ENCODE measurements around the gene TSPAN1. TPM values are rescaled to one million over a fixed set of nuclear protein-coding genes. Genes with fewer than 3 reads are reported as not detected.
"Not testable (repeated sequence)": the region's sequence is repeated elsewhere in the genome, so short reads cannot be mapped to it uniquely, and the experiment has no call there.

Gene TSPAN1
- polyA plus RNA-seq, 3 donors: 75.4 to 94.9 (median 81.0) TPM

- DNase-seq (ENCODE audit: low read depth in 3 of 3, low spot score in 2 of 3): no peak
Measured at GRCh38 chr1:46211051-46211450, 36.2 kb downstream of the TSPAN1 start.

GRCh38 chr1:46215504-46215903, 40.6 kb downstream of the TSPAN1 start:
- DNase-seq (ENCODE audit: low read depth in 3 of 3, low spot score in 2 of 3): no peak

DNA sequence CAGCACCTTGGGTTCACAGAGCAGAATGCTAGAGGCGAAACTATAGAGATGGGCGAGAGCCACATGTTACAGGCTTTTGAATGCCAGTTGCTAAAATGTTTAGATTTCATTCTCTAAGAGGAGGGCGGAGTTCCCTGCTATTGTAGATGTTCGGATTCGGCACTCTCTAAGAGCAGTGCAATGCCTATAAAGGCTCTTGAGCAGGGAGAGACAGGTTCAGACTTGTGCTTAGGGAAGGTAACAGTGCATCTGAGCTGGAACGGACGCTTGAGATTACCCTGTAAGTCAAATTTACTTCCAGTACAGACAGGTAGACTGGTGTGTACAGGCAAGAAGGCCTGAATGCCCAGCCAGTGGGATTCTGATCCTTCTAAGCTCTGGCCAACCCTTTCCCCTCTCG, 43.6 kb downstream of the TSPAN1 start:
- no peak for DNase-seq (ENCODE audit: low read depth in 3 of 3, low spot score in 2 of 3)

DNA sequence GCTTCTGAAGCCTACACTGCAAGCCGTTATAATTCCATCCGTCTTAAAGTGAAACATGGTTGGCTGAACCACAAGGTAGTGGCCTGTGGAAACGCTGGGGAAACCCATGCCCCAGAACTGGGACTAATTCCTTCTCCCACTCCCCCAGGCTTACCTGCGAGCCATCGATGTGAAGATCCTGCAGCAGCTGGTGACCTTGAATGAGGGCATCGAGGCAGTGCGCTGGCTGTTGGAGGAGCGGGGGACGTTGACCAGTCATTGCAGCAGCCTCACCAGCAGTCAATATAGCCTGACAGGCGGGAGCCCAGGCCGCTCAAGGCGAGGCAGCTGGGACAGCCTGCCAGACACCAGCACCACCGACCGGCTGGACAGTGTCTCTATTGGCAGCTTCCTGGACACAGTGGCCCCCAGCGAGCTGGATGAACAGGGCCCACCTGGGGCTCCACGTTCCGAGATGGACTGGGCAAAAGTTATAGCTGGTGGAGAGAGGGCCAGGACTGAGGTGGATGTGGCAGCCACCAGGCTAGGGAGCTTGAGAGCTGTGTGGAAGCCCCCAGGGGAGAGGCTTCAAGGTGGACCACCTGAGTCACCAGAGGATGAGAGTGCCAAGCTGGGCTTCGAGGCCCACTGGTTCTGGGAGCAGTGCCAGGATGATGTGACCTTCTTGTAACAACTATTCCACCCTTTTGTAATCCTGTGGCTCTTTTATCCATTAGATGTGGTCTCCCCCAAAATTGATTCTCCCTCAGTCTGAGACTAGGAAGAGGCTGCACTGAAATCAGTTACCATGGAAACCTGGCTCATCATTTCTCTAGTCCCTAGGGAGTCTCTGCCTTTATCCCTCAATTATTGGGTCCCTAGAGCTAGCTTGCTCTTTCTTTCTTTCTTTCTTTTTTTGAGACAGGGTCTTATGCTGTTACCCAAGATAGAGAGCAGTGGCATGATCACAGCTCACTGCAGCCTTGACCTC, 44.9 kb downstream of the TSPAN1 start:
- DNase-seq (ENCODE audit: low read depth in 3 of 3, low spot score in 2 of 3): no peak

DNA sequence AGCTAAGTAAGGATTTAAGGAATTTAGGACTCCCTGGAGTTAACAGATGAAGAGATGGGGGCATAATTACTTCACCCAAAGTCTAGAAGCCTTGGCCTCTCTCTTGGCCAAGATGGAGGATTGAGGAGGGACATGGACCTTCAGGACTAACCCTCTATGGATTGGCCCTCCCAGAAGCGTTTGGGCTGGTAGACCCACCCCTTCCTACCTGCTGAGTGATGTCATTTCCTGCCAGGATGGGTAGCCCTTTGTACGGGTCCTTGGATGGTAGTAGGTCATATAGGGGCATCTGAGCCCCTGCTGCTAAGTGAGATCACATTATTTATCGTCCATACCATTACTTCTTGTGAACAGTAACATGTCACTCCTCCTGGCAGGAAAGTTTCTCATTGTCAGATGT, 45.9 kb downstream of the TSPAN1 start:
- no peak for DNase-seq (ENCODE audit: low read depth in 3 of 3, low spot score in 2 of 3)

GRCh38 chr1:46221749-46222148, 46.9 kb downstream of the TSPAN1 start:
- DNase-seq (ENCODE audit: low read depth in 3 of 3, low spot score in 2 of 3): no peak

DNA sequence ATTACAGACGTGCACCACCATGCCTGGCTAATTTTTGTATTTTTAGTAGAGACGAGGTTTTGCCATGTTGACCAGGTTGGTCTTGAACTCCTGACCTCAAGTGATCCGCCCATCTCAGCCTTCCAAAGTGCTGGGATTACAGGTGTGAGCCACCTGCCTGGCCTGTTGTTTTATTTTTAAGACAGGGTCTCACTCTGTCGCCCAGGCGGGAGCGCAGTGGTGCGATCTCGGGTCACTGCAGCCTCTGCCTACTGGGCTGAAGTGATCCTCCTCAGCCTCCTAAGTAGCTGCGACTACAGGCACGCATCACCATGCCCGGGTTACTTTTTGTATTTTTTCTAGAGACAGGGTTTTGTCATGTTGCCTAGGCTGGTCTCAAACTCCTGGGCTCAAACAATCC, 48.2 kb downstream of the TSPAN1 start:
- not testable (repeated sequence) for DNase-seq (ENCODE audit: low read depth in 3 of 3, low spot score in 2 of 3)

- peak in 1 of 3 donors; percentile 57 for DNase-seq (ENCODE audit: low read depth in 3 of 3, low spot score in 2 of 3)
Measured at GRCh38 chr1:46223472-46223943, 48.6 kb downstream of the TSPAN1 start.

DNA sequence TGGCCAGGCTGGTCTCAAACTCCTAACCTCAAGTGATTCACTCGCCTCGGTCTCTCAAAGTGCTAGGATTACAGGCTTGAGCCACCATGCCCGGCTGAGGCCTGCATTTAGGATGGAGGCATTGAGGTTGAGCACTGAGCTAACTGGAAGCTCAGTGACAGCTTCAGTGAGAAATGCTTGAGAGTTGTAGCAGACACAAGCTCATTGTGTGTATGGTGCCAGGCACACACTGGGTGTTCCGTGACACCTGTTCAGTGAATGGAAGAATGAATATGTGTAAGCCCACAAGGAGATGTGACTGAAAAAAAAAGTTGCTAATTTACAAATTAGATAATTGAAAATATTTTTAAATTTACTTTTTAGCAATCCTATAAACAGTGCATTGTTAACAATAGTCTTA, 50.1 kb downstream of the TSPAN1 start:
- DNase-seq (ENCODE audit: low read depth in 3 of 3, low spot score in 2 of 3): no peak

DNA sequence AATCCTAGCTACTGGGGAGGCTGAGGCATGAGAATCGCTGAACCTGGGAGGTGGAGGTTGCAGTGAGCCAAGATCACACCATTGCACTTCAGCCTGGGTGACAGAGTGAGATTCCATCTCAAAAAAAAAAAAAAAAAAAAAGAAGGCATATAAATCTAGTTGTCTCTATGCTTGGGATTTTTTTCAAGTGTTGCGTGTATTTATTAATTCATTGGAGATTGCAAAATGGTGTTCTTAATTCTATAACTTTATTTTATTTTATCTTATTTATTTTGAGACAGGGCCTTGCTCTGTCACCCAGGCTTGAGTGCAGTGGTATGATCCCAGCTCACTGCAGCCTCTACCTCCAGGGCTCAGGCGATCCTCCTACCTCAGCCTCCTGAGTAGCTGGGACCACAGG, 56.3 kb downstream of the TSPAN1 start:
- not testable (repeated sequence) for DNase-seq (ENCODE audit: low read depth in 3 of 3, low spot score in 2 of 3)

Other genes with a start within 250 kb of the TSPAN1 start
- gene PIK3R3, start 42.5 kb upstream of the TSPAN1 start, polyA plus RNA-seq (ENCODE audit: insufficient read length in 3 of 3): 10 to 100 TPM; 29.9 to 32.3 (median 32.0) TPM
- gene P3R3URF, start 1.4 kb downstream of the TSPAN1 start, polyA plus RNA-seq (ENCODE audit: insufficient read length in 3 of 3): not detected
- 10 to 100 TPM; 68.3 to 72.6 (median 71.9) TPM for gene POMGNT1, start 23.3 kb downstream of the TSPAN1 start, polyA plus RNA-seq (ENCODE audit: insufficient read length in 3 of 3)
- 1 to 10 TPM; 2.6 to 3.0 (median 2.8) TPM for gene LURAP1, start 28.2 kb downstream of the TSPAN1 start, polyA plus RNA-seq (ENCODE audit: insufficient read length in 3 of 3)
- 10 to 100 TPM; 10.4 to 12.8 (median 10.9) TPM for gene RAD54L, start 72.7 kb downstream of the TSPAN1 start, polyA plus RNA-seq (ENCODE audit: insufficient read length in 3 of 3)
- gene LRRC41, start 128.5 kb downstream of the TSPAN1 start, polyA plus RNA-seq (ENCODE audit: insufficient read length in 3 of 3): 10 to 100 TPM; 73.7 to 77.8 (median 75.9) TPM
- gene UQCRH, start 128.6 kb downstream of the TSPAN1 start, polyA plus RNA-seq (ENCODE audit: insufficient read length in 3 of 3): 100 to 1,000 TPM; 468 to 505 (median 473) TPM
- 10 to 100 TPM; 25.4 to 28.0 (median 27.8) TPM for gene NSUN4, start 165.7 kb downstream of the TSPAN1 start, polyA plus RNA-seq (ENCODE audit: insufficient read length in 3 of 3)
- gene FAAH, start 219.2 kb downstream of the TSPAN1 start, polyA plus RNA-seq (ENCODE audit: insufficient read length in 3 of 3): 10 to 100 TPM; 18.0 to 19.5 (median 18.0) TPM